Cardiac fibroblast (primary cell): Measurements from ENCODE around the gene OR9A4.
A peak's percentile ranks its signal among the peaks of the same experiment; 100 is the strongest.
"Not testable (repeated sequence)": the region's sequence is repeated elsewhere in the genome, so short reads cannot be mapped to it uniquely, and the experiment has no call there.

Experiments
- DNase-seq, 2 donors: peaks; one replicate each; pipeline versions ENCODE4 v3.0.0 to v3.0.0-alpha.2; 2010; ENCODE audit warnings: low read depth in 2 of 2
- H3K4me3 ChIP-seq, 2 donors: replicated peaks in 1 of 2; 1 replicate in 1 of 2; 2 replicates in 1 of 2; pipeline ENCODE4 v1.5.1; 2011; ENCODE audit warnings: low read depth in 2 of 2, low read length in 2 of 2, mild to moderate bottlenecking in 2 of 2, moderate library complexity in 1 of 2
- CTCF ChIP-seq: IDR thresholded peaks from one replicate; pipeline ENCODE4 v1.5.1; 2011; ENCODE audit warnings: low read depth, mild to moderate bottlenecking, low read length, inconsistent platforms

Gene OR9A4

GRCh38 chr7:141877365-141877764 is 38.8 kb upstream of the OR9A4 start:
- no peak for TF ChIP-seq CTCF
- H3K4me3 ChIP-seq: no peak overlapping the region
- no peak for DNase-seq

GRCh38 chr7:141880960-141881359 is 35.2 kb upstream of the OR9A4 start:
- H3K4me3 ChIP-seq: no peak overlapping the region
- TF ChIP-seq CTCF: no peak
- no peak for DNase-seq

- DNase-seq: no peak
- TF ChIP-seq CTCF: no peak
- H3K4me3 ChIP-seq: no peak overlapping the region
Observed at GRCh38 chr7:141884539-141885225, 31.5 kb upstream of the OR9A4 start.

- no peak overlapping the region for H3K4me3 ChIP-seq
- peak in 1 of 2 donors; percentile 17 for DNase-seq
Observed at GRCh38 chr7:141889321-141889720, 26.9 kb upstream of the OR9A4 start.

GRCh38 chr7:141891336-141891735 is 24.9 kb upstream of the OR9A4 start:
- no peak for DNase-seq
- H3K4me3 ChIP-seq: no peak overlapping the region
- TF ChIP-seq CTCF: no peak

More at GRCh38 chr7:141889321-141889720, 26.9 kb upstream of the OR9A4 start:
- TF ChIP-seq CTCF: no peak

GRCh38 chr7:141899366-141899765 is 16.8 kb upstream of the OR9A4 start:
- H3K4me3 ChIP-seq, DNase-seq: not testable (repeated sequence)

GRCh38 chr7:141906285-141906684 is 9.9 kb upstream of the OR9A4 start:
- DNase-seq: peak in 1 of 2 donors; percentile 54
- no peak overlapping the region for H3K4me3 ChIP-seq
- TF ChIP-seq CTCF: no peak
